Diencephalon (tissue), 1 donor: ENCODE results near the gene GINS2. TPM values are rescaled to one million over a fixed set of nuclear protein-coding genes. Genes with fewer than 3 reads are reported as not detected.

Experiments used
- small RNA-seq: library from RNA; depleted of rRNA; stranded (forward); fragments of <200 nt; gene quantifications from one replicate; pipeline ENCODE3, GENCODE V24; 2014
- total RNA-seq: library from RNA; depleted of rRNA; stranded (reverse); fragments of >200 nt; gene quantifications from one replicate; pipeline ENCODE4 v1.2.3, GENCODE V29; 2014

The GINS2 gene
- 5.8 TPM for total RNA-seq

GRCh38 chr16:85688586-85689284 is at the start of gene GINS2:
TSS of gene GINS2 (minus strand) at chr16:85688954. CDS start at chr16:85688898, 56 bp downstream.

Small RNA genes within 50 kb of the gene (small RNA-seq; reads per million reads assigned to genes)
- gene RN7SL381P: not detected

Other genes starting within 250 kb of the GINS2 start
- gene GSE1, start 75.6 kb downstream of the GINS2 start, total RNA-seq: 26.5 TPM
- 1.8 TPM for gene C16orf74, start 62.1 kb upstream of the GINS2 start, total RNA-seq
- gene EMC8, start 110.6 kb upstream of the GINS2 start, total RNA-seq: 19.8 TPM
- 294 TPM for gene COX4I1, start 110.7 kb upstream of the GINS2 start, total RNA-seq
- gene IRF8, start 210.2 kb upstream of the GINS2 start, total RNA-seq: 7.2 TPM